Calu3 (cell line): ENCODE results near the gene MDK. TPM values are rescaled to one million over a fixed set of nuclear protein-coding genes. Genes with fewer than 3 reads are reported as not detected.
A peak's percentile ranks its signal among the peaks of the same experiment; 100 is the strongest.

Source experiments
- BruUV-seq: library from RNA; stranded (reverse); fragments of 400-500 nt; replicated peaks from 2 replicates; lab custom pipeline; 2021; lab: Mats Ljungman, UMichigan
- CTCF ChIA-PET: fragments of 300-600 bp; sonication (Branson Sonifier 250); formaldehyde crosslinking; loops from one replicate; lab custom pipeline; 2022; ENCODE audit warnings: antibody characterized with exemption; lab: Charles Lee
- DNase-seq: peaks from one replicate; pipeline ENCODE4 v3.0.0; 2022
- H3K27ac Mint-ChIP-seq: one replicate; pipeline ENCODE4 v1.8.0; 2022; ENCODE audit warnings: mixed read lengths; ENCODE audit not compliant: unreplicated experiment
- H3K27me3 Mint-ChIP-seq: one replicate; pipeline ENCODE4 v1.8.0; 2022; ENCODE audit warnings: mixed read lengths; ENCODE audit not compliant: unreplicated experiment
- H3K36me3 Mint-ChIP-seq: one replicate; pipeline ENCODE4 v1.8.0; 2022; ENCODE audit warnings: mild to moderate bottlenecking, moderate library complexity, mixed read lengths; ENCODE audit not compliant: insufficient read depth, unreplicated experiment
- H3K4me1 Mint-ChIP-seq: one replicate; pipeline ENCODE4 v1.8.0; 2022; ENCODE audit warnings: mild to moderate bottlenecking, low read depth, mixed read lengths; ENCODE audit not compliant: unreplicated experiment
- H3K4me3 Mint-ChIP-seq: one replicate; pipeline ENCODE4 v1.8.0; 2022; ENCODE audit warnings: mild to moderate bottlenecking, low read depth, moderate library complexity, mixed read lengths; ENCODE audit not compliant: unreplicated experiment
- H3K9me3 Mint-ChIP-seq: one replicate; pipeline ENCODE4 v1.8.0; 2022; ENCODE audit warnings: low read depth, mixed read lengths; ENCODE audit not compliant: unreplicated experiment
- CTCF ChIP-seq: fragments of 200-600 bp; IDR thresholded peaks from one replicate; pipeline ENCODE4 v1.8.0; 2022; ENCODE audit warnings: antibody characterized with exemption; ENCODE audit not compliant: unreplicated experiment
- intact Hi-C: fragments of 100-400 bp; cut with micrococcal nuclease; formaldehyde crosslinking; loops from one replicate; pipeline ENCODE4 v1.10.0; 2022; ENCODE audit not compliant: unreplicated experiment
- total RNA-seq: library from RNA; stranded (reverse); gene quantifications from 2 replicates; pipeline ENCODE4 v1.2.3, GENCODE V29; 2022

MDK gene
- total RNA-seq, 1 experiment from 2014 or later: 74.9 TPM

GRCh38 chr11:46363031-46363407, 18.4 kb upstream of the MDK start:
- peak; percentile 83 for DNase-seq
- BruUV-seq: no TSS peak
- H3K9me3 Mint-ChIP-seq: no peaks in the 10 kb centered on the region
- H3K36me3 Mint-ChIP-seq: peaks cover 17% of the 10 kb centered on the region
- intact Hi-C loops: loop anchor here (5.0 kb wide), 1 partner anchor 121 kb away; no protein-coding TSS in a partner anchor
- H3K4me1 Mint-ChIP-seq: peaks cover 28% of the 10 kb centered on the region
- CTCF ChIA-PET: interaction anchor here (1.0 to 2.2 kb wide), 5 partner anchors 9 to 29 kb away, joined by 3 to 8 read pairs (median 3); partner anchors contain the start of genes CHRM4 and DGKZ
- no peak for TF ChIP-seq CTCF
- no peaks in the 10 kb centered on the region for H3K27me3 Mint-ChIP-seq
- peak overlapping the region; percentile 56 for H3K4me3 Mint-ChIP-seq
- peak overlapping the region; percentile 82 for H3K27ac Mint-ChIP-seq

GRCh38 chr11:46363455-46364005, 17.9 kb upstream of the MDK start:
- TF ChIP-seq CTCF: peak; percentile 67
- H3K36me3 Mint-ChIP-seq: peaks cover 17% of the 10 kb centered on the region
- peak; percentile 93 for DNase-seq
- H3K27me3 Mint-ChIP-seq: no peaks in the 10 kb centered on the region
- intact Hi-C loops: loop anchor here (5.0 kb wide), 1 partner anchor 121 kb away; no protein-coding TSS in a partner anchor
- BruUV-seq: no TSS peak
- CTCF ChIA-PET: interaction anchor here (1.0 to 2.2 kb wide), 5 partner anchors 9 to 28 kb away, joined by 3 to 8 read pairs (median 5); partner anchors contain the start of gene CHRM4
- H3K4me1 Mint-ChIP-seq: peaks cover 28% of the 10 kb centered on the region
- H3K27ac Mint-ChIP-seq: peak overlapping the region; percentile 82
- no peaks in the 10 kb centered on the region for H3K9me3 Mint-ChIP-seq
- peak overlapping the region; percentile 56 for H3K4me3 Mint-ChIP-seq

GRCh38 chr11:46364056-46364455, 17.4 kb upstream of the MDK start:
- intact Hi-C loops: loop anchor here (5.0 kb wide), 1 partner anchor 122 kb away; no protein-coding TSS in a partner anchor
- peak; percentile 19 for TF ChIP-seq CTCF
- Mint-ChIP-seq H3K4me1 (peaks cover 28% of the 10 kb centered on the region), H3K9me3 (no peaks in the 10 kb centered on the region), H3K27ac (no peak overlapping the region), H3K4me3 (no peak overlapping the region), H3K27me3 (no peaks in the 10 kb centered on the region), H3K36me3 (peaks cover 19% of the 10 kb centered on the region)
- no TSS peak for BruUV-seq
- DNase-seq: no peak
- CTCF ChIA-PET: interaction anchor here (1.0 to 2.2 kb wide), 4 partner anchors 12 to 28 kb away, joined by 3 to 8 read pairs (median 6); partner anchors contain the start of gene CHRM4

GRCh38 chr11:46364791-46365190, 16.7 kb upstream of the MDK start:
- TF ChIP-seq CTCF: no peak
- intact Hi-C loops: loop anchor here (5.0 kb wide), 1 partner anchor 122 kb away; no protein-coding TSS in a partner anchor
- Mint-ChIP-seq H3K9me3 (no peaks in the 10 kb centered on the region), H3K4me3 (no peak overlapping the region), H3K36me3 (peaks cover 27% of the 10 kb centered on the region), H3K27me3 (no peaks in the 10 kb centered on the region), H3K4me1 (peaks cover 28% of the 10 kb centered on the region), H3K27ac (no peak overlapping the region)
- CTCF ChIA-PET: interaction anchor here (0.6 to 1.4 kb wide), 2 partner anchors 12 to 479 kb away, joined by 4 to 5 read pairs; no protein-coding TSS in a partner anchor
- no TSS peak for BruUV-seq
- no peak for DNase-seq
